Esophagus (tissue), 2 donors: ENCODE results near the gene RPL36AL. TPM values are rescaled to one million over a fixed set of nuclear protein-coding genes. Genes with fewer than 3 reads are reported as not detected.

Source experiments
- H3K27ac ChIP-seq, 2 donors: one replicate each; pipeline ENCODE4 v1.5.1; 2013; ENCODE audit warnings: low read depth in 2 of 2, mild to moderate bottlenecking in 2 of 2, inconsistent platforms in 1 of 2, low read length in 1 of 2, moderate library complexity in 1 of 2
- H3K27me3 ChIP-seq, 2 donors: one replicate each; pipeline ENCODE4 v1.6.1; 2013; ENCODE audit warnings: low read length in 2 of 2, control low read depth in 1 of 2, mild to moderate bottlenecking in 1 of 2; ENCODE audit not compliant: insufficient read depth in 2 of 2, control insufficient read depth in 1 of 2
- H3K36me3 ChIP-seq, 2 donors: one replicate each; pipeline ENCODE4 v1.6.1; 2013; ENCODE audit warnings: low read length in 1 of 2; ENCODE audit not compliant: control insufficient read depth in 2 of 2, insufficient read depth in 2 of 2
- H3K4me1 ChIP-seq, 2 donors: one replicate each; pipeline ENCODE4 v1.6.1; 2013; ENCODE audit warnings: low read length in 1 of 2; ENCODE audit not compliant: control insufficient read depth in 2 of 2, insufficient read depth in 2 of 2
- H3K4me3 ChIP-seq, 2 donors: one replicate each; pipeline ENCODE4 v1.5.1; 2013; ENCODE audit warnings: low read length in 2 of 2, mild to moderate bottlenecking in 2 of 2, low read depth in 1 of 2, moderate library complexity in 1 of 2
- H3K9me3 ChIP-seq, 2 donors: one replicate each; pipeline ENCODE4 v1.6.1; 2013; ENCODE audit warnings: mild to moderate bottlenecking in 2 of 2, low read depth in 1 of 2, low read length in 1 of 2, moderate library complexity in 1 of 2; ENCODE audit not compliant: control insufficient read depth in 2 of 2, insufficient read depth in 1 of 2
- WGBS, 2 donors: extraction: QIAGEN DNeasy Blood & Tissue Kit; methylation state at CpG; one replicate each; pipeline ENCODE4 v1.1.7; 2013; 5-methylcytosine and 5-hydroxymethylcytosine counted together
- polyA plus RNA-seq, 2 donors: library from polyadenylated mRNA; stranded (reverse); fragments of 200-250 nt; gene quantifications; one replicate each; pipeline ENCODE4 v1.2.3, GENCODE V29; 2013
- donor health status: healthy with polysubstance abuse.
- donor health status: Bipolar disorder and iron deficiency.

The RPL36AL gene
- polyA plus RNA-seq, 2 donors, result 405 to 519 TPM

DNA sequence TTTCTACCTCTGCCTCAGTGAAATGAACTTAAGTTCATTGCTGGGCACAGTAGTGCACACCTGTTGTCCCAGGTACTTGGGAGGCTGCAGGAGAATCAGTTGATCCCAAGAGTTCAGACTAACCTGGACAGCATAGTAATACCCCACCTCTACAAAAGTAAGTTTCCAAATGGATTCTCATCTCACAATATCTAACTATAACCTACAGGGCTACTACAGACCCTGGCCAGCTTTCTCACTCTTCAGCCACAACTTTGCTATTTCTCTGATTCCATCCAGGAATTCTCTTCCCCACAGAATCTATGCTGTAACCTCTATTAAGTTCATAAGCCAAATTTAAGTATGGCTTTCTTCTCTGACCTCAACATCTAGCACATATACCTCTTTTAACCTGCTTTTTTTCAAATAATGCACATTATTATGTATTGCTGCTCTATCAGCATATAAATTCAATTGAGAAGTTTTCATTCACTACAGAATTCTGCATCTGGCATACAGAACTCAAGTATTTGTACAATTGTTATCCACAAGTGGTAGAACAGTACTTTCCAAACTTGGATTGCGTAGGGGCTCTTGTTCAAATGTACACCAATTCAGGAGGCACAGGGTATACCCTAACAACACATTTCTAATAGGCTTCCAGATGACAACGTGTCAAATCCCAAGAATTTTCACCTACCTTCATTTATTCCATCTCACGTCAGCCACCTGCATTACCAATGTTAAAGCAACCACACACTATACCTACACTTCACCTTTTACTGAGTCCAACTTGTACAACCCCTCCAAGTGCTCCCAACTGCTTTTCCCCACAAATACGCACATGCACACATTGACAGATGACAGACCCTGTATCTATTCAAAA is 38.1 kb downstream of the RPL36AL start:
- peaks cover 0 to 2% of the 10 kb centered on the region in 2 donors for H3K4me1 ChIP-seq

GRCh38 chr14:49581209-49582112 is 39.0 kb downstream of the RPL36AL start:
- H3K4me1 ChIP-seq, result peaks cover 0 to 2% of the 10 kb centered on the region in 2 donors
- H3K9me3 ChIP-seq, result no peaks in the 10 kb centered on the region
- no peaks in the 10 kb centered on the region for H3K27me3 ChIP-seq
- peak overlapping the region; percentile 19 to 26 for H3K27ac ChIP-seq
- WGBS, 2 donors, result 79 to 91% methylated on average over 9 of the region's 9 CpGs
- no peak overlapping the region for H3K4me3 ChIP-seq
- H3K36me3 ChIP-seq, result peaks cover 0 to 15% of the 10 kb centered on the region in 2 donors

More for the DNA sequence above, 38.1 kb downstream of the RPL36AL start:
- Histone ChIP-seq H3K4me3 (no peak overlapping the region), H3K9me3 (no peaks in the 10 kb centered on the region), H3K36me3 (peaks cover 0 to 13% of the 10 kb centered on the region in 2 donors), H3K27me3 (no peaks in the 10 kb centered on the region), H3K27ac (no peak overlapping the region)
- 87 to 90% methylated on average over 4 of the region's 4 CpGs for WGBS, 2 donors

DNA sequence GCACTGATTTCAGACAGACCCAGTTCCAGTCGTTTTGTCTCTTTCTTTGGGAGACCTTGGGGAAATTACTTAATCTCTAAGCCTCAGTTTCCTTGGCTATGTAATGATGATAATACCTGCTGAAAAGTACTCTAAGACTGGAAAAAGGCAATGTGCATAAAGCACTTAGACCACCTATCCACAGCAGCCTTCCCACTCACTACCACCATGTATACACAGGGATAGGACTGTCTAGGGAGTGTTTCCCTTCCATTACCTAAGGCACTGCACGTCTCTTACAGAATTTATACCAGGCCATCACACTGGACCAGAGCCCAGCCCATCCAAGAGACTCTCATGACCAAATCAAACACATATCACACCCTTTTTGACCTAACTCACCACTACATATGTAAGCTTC is 40.6 kb downstream of the RPL36AL start:
- peaks cover 0 to 15% of the 10 kb centered on the region in 2 donors for H3K36me3 ChIP-seq

GRCh38 chr14:49578141-49578540 is 42.3 kb downstream of the RPL36AL start:
- 100% methylated on average over 1 of the region's 1 CpG for WGBS, 2 donors
- Histone ChIP-seq H3K36me3 (peaks cover 0 to 9% of the 10 kb centered on the region in 2 donors), H3K4me3 (no peak overlapping the region), H3K27me3 (no peaks in the 10 kb centered on the region), H3K9me3 (no peaks in the 10 kb centered on the region), H3K4me1 (no peaks in the 10 kb centered on the region), H3K27ac (no peak overlapping the region)

More for the DNA sequence above, 40.6 kb downstream of the RPL36AL start:
- Histone ChIP-seq H3K27ac (no peak overlapping the region), H3K27me3 (no peaks in the 10 kb centered on the region), H3K4me3 (no peak overlapping the region), H3K9me3 (no peaks in the 10 kb centered on the region), H3K4me1 (peaks cover 0 to 2% of the 10 kb centered on the region in 2 donors)
- 79 to 81% methylated on average over 2 of the region's 2 CpGs for WGBS, 2 donors

GRCh38 chr14:49574038-49574437 is 46.4 kb downstream of the RPL36AL start:
- Histone ChIP-seq H3K27ac (no peak overlapping the region), H3K36me3 (peaks cover 0 to 5% of the 10 kb centered on the region in 2 donors), H3K4me3 (no peak overlapping the region), H3K9me3 (peaks cover 0 to 2% of the 10 kb centered on the region in 2 donors), H3K4me1 (no peaks in the 10 kb centered on the region), H3K27me3 (no peaks in the 10 kb centered on the region)
- 83 to 89% methylated on average over 5 of the region's 5 CpGs for WGBS, 2 donors

DNA sequence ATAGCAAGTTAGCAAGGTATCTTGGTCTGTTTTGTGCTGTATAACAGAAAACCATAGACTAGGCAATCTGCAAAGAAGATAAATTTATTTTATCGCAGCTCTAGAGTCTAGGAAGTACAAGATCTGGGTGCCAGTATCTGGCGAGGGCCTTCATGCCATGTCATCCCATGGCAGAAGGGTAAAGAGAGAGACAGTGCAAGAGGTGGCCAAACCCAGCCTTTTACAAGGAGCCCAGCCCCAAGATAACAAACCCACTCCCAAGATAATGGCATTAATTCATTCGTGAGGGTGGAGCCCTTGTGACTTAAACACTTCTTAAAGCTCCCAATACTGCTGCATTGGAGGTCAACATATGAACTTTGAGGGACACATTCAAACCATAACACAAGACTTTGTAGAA is 51.1 kb downstream of the RPL36AL start:
- Histone ChIP-seq H3K4me3 (no peak overlapping the region), H3K4me1 (no peaks in the 10 kb centered on the region), H3K27ac (no peak overlapping the region), H3K36me3 (no peaks in the 10 kb centered on the region), H3K27me3 (no peaks in the 10 kb centered on the region), H3K9me3 (peaks cover 0 to 2% of the 10 kb centered on the region in 2 donors)
- 82 to 93% methylated on average over 3 of the region's 3 CpGs for WGBS, 2 donors

Other genes starting within 250 kb of the RPL36AL start
- gene RPS29, start 34.2 kb downstream of the RPL36AL start, polyA plus RNA-seq, result 1,000 to 10,000 TPM in 1 of 2 donors, 100 to 1,000 TPM in 1; 861 to 2,600 TPM
- 1 to 10 TPM; 4.3 to 9.0 TPM for gene LRR1, start 21.7 kb downstream of the RPL36AL start, polyA plus RNA-seq
- 10 to 100 TPM in 1 of 2 donors, 1 to 10 TPM in 1; 9.2 to 10.8 TPM for gene MGAT2, start 173 bp upstream of the RPL36AL start, polyA plus RNA-seq
- gene DNAAF2, start 14.6 kb upstream of the RPL36AL start, polyA plus RNA-seq, result 1 to 10 TPM; 2.3 to 5.2 TPM
- 1 to 10 TPM; 7.0 to 8.0 TPM for gene POLE2, start 67.6 kb upstream of the RPL36AL start, polyA plus RNA-seq
- gene KLHDC1, start 72.5 kb upstream of the RPL36AL start, polyA plus RNA-seq, result 1 to 10 TPM; 1.0 to 2.3 TPM
- 10 to 100 TPM; 24.2 to 31.6 TPM for gene KLHDC2, start 147.5 kb upstream of the RPL36AL start, polyA plus RNA-seq
- gene NEMF, start 232.2 kb upstream of the RPL36AL start, polyA plus RNA-seq, result 10 to 100 TPM; 19.9 to 40.2 TPM